H1 (cell line): ENCODE results near the gene CEP76. TPM values are rescaled to one million over a fixed set of nuclear protein-coding genes. Genes with fewer than 3 reads are reported as not detected.

Experiments
- CTCF ChIA-PET: fragments of 300-600 bp; sonication (Branson Sonifier 250); formaldehyde crosslinking; loops from one replicate; lab custom pipeline; 2021; ENCODE audit not compliant: partially characterized antibody; lab: Charles Lee
- POLR2A ChIA-PET: fragments of 300-600 bp; sonication (Branson Sonifier 250); formaldehyde crosslinking; loops from one replicate; lab custom pipeline; 2021; ENCODE audit warnings: inconsistent platforms; ENCODE audit not compliant: partially characterized antibody; lab: Charles Lee
- DNase-seq, 2 experiments: peaks; one replicate each; pipeline versions ENCODE4 v3.0.0 to v3.0.0-alpha.2; 2010 to 2022; ENCODE audit warnings: low spot score in 2 of 2, low read depth in 1 of 2, mixed read lengths in 1 of 2
- FAIRE-seq: peaks from 2 replicates; lab custom pipeline; 2011; peaks lifted over from hg19 to GRCh38; lab: Jason Lieb, UNC
- H2AFZ ChIP-seq: 2 replicates; pipeline ENCODE4 v1.8.1; 2012; ENCODE audit warnings: low read length, inconsistent platforms
- H2AK5ac ChIP-seq: 2 replicates; pipeline ENCODE4 v1.6.1; 2013; ENCODE audit warnings: low read depth, low read length
- H2BK120ac ChIP-seq: replicated peaks from 2 replicates; pipeline ENCODE3; 2013; ENCODE audit warnings: low read depth, low read length, inconsistent platforms
- H2BK12ac ChIP-seq: 2 replicates; pipeline ENCODE4 v1.6.1; 2013; ENCODE audit warnings: low read depth, low read length
- H2BK15ac ChIP-seq: 2 replicates; pipeline ENCODE4 v1.6.1; 2013; ENCODE audit warnings: low read length
- H2BK20ac ChIP-seq: 2 replicates; pipeline ENCODE4 v1.6.1; 2013; ENCODE audit warnings: low read length
- H2BK5ac ChIP-seq: 2 replicates; pipeline ENCODE4 v1.6.1; 2013; ENCODE audit warnings: low read depth, low read length
- H3K14ac ChIP-seq: 2 replicates; pipeline ENCODE4 v1.6.1; 2013; ENCODE audit warnings: inconsistent platforms; ENCODE audit not compliant: insufficient read length
- H3K18ac ChIP-seq: 2 replicates; pipeline ENCODE4 v1.6.1; 2013; ENCODE audit warnings: low read length; ENCODE audit errors: extremely low read depth
- H3K23ac ChIP-seq: 2 replicates; pipeline ENCODE4 v1.6.1; 2013; ENCODE audit warnings: inconsistent platforms; ENCODE audit not compliant: insufficient read length
- H3K23me2 ChIP-seq: 2 replicates; pipeline ENCODE4 v1.6.1; 2013; ENCODE audit warnings: low read depth, low read length
- H3K27ac ChIP-seq: 2 replicates; pipeline ENCODE4 v1.6.1; 2011; ENCODE audit warnings: low read depth, low read length, inconsistent platforms
- H3K27me3 ChIP-seq, 4 experiments: replicated peaks in 1 of 4; 1 replicate in 1 of 4; 2 replicates in 3 of 4; pipeline versions ENCODE4 v1.6.1 to v1.8.1; 2011 to 2013; ENCODE audit warnings: low read length in 3 of 4, mild to moderate bottlenecking in 3 of 4, inconsistent platforms in 2 of 4, mixed read lengths in 2 of 4, moderate library complexity in 1 of 4; ENCODE audit not compliant: control insufficient read depth in 3 of 4, insufficient read depth in 3 of 4; ENCODE audit errors: extremely low read depth in 1 of 4
- H3K36me3 ChIP-seq, 4 experiments: 2 replicates each; pipeline versions ENCODE4 v1.6.1 to v1.8.1; 2011 to 2013; ENCODE audit warnings: mild to moderate bottlenecking in 4 of 4, low read length in 3 of 4, moderate library complexity in 2 of 4, control low read depth in 1 of 4, inconsistent platforms in 1 of 4; ENCODE audit not compliant: insufficient read depth in 4 of 4, control insufficient read depth in 2 of 4
- H3K4ac ChIP-seq: replicated peaks from 2 replicates; pipeline ENCODE3; 2013; ENCODE audit warnings: low read length, low read depth, mixed read lengths, inconsistent platforms; ENCODE audit not compliant: insufficient read length
- H3K4me1 ChIP-seq, 4 experiments: replicated peaks in 1 of 4; 1 replicate in 1 of 4; 2 replicates in 3 of 4; pipeline versions ENCODE4 v1.6.1 to v1.8.1; 2011 to 2013; ENCODE audit warnings: low read length in 3 of 4, inconsistent platforms in 2 of 4, mixed read lengths in 1 of 4; ENCODE audit not compliant: insufficient read depth in 4 of 4, control insufficient read depth in 3 of 4
- H3K4me2 ChIP-seq, 2 experiments: 2 replicates each; pipeline versions ENCODE4 v1.6.1 to v1.8.1; 2011 to 2013; ENCODE audit warnings: low read depth in 2 of 2, low read length in 2 of 2, control low read depth in 1 of 2, inconsistent platforms in 1 of 2, mild to moderate bottlenecking in 1 of 2; ENCODE audit not compliant: insufficient read depth in 1 of 2
- H3K4me3 ChIP-seq, 4 experiments: fragments of 200-600, 300-600 bp in 1 of 4; sonication (generic), shearing (Covaris generic), sonication (Bioruptor Twin) in 1 of 4; 2 replicates each; pipeline versions ENCODE4 v1.5.1 to v1.8.1; 2011 to 2016; ENCODE audit warnings: low read length in 4 of 4, low read depth in 3 of 4, control low read depth in 2 of 4, inconsistent platforms in 2 of 4, mild to moderate bottlenecking in 2 of 4, mixed read lengths in 1 of 4, moderate library complexity in 1 of 4; ENCODE audit not compliant: insufficient read depth in 2 of 4; ENCODE audit errors: extremely low read depth in 1 of 4
- H3K56ac ChIP-seq: replicated peaks from 2 replicates; pipeline ENCODE3; 2013; ENCODE audit warnings: low read depth, mild to moderate bottlenecking, mixed read lengths, low read length, inconsistent platforms; ENCODE audit not compliant: insufficient read length
- H3K79me1 ChIP-seq: 2 replicates; pipeline ENCODE4 v1.6.1; 2013; ENCODE audit warnings: low read depth, low read length, control low read depth
- H3K79me2 ChIP-seq, 2 experiments: 2 replicates each; pipeline versions ENCODE4 v1.6.1 to v1.8.1; 2012 to 2013; ENCODE audit warnings: low read length in 2 of 2, mild to moderate bottlenecking in 2 of 2, inconsistent platforms in 1 of 2; ENCODE audit not compliant: insufficient read depth in 2 of 2, control insufficient read depth in 1 of 2
- H3K9ac ChIP-seq, 4 experiments: replicated peaks in 1 of 4; 1 replicate in 1 of 4; 2 replicates in 3 of 4; pipeline versions ENCODE4 v1.6.1 to v1.8.1; 2011 to 2013; ENCODE audit warnings: low read depth in 3 of 4, low read length in 3 of 4, control low read depth in 2 of 4, mild to moderate bottlenecking in 2 of 4, moderate library complexity in 2 of 4, inconsistent platforms in 1 of 4; ENCODE audit errors: extremely low read depth in 1 of 4
- H3K9me3 ChIP-seq, 2 experiments: 2 replicates each; pipeline versions ENCODE4 v1.6.1 to v1.8.1; 2012 to 2013; ENCODE audit warnings: mild to moderate bottlenecking in 2 of 2, moderate library complexity in 2 of 2, control low read depth in 1 of 2, inconsistent platforms in 1 of 2, low read depth in 1 of 2, low read length in 1 of 2, mixed read lengths in 1 of 2; ENCODE audit not compliant: insufficient read depth in 2 of 2
- H4K20me1 ChIP-seq, 2 experiments: replicated peaks in 1 of 2; 2 replicates each; pipeline versions ENCODE3 to v1.8.1; 2011 to 2013; ENCODE audit warnings: inconsistent platforms in 2 of 2, low read length in 2 of 2, mild to moderate bottlenecking in 1 of 2; ENCODE audit not compliant: insufficient read depth in 2 of 2, control insufficient read depth in 1 of 2
- H4K5ac ChIP-seq: 2 replicates; pipeline ENCODE4 v1.6.1; 2013; ENCODE audit warnings: low read length, low read depth, mixed read lengths, inconsistent platforms; ENCODE audit not compliant: insufficient read length
- H4K8ac ChIP-seq: 2 replicates; pipeline ENCODE4 v1.8.0; 2013; ENCODE audit warnings: mild to moderate bottlenecking, moderate library complexity, low read length, inconsistent platforms; ENCODE audit not compliant: insufficient read depth; ENCODE audit errors: extremely low read depth
- H4K91ac ChIP-seq: replicated peaks from 2 replicates; pipeline ENCODE3; 2013; ENCODE audit warnings: low read length, mixed read lengths, inconsistent platforms; ENCODE audit not compliant: insufficient read length
- ASH2L ChIP-seq: fragments of 200-600, 300-600 bp; sonication (generic); IDR thresholded peaks from one replicate; pipeline ENCODE4 v1.7.1; 2017; ENCODE audit warnings: low read length
- BACH1 ChIP-seq: IDR thresholded peaks from 2 replicates; pipeline ENCODE4 v1.6.1; 2012; ENCODE audit warnings: low read length, improper control_type of control experiment
- BCL11A ChIP-seq, 2 experiments: IDR thresholded peaks; one replicate each; pipeline ENCODE4 v1.6.1; 2011; ENCODE audit warnings: low read depth in 2 of 2, low read length in 2 of 2, mild to moderate bottlenecking in 2 of 2
- BRCA1 ChIP-seq: IDR thresholded peaks from 2 replicates; pipeline ENCODE4 v1.6.1; 2012; ENCODE audit warnings: low read depth, low read length, improper control_type of control experiment
- CBX8 ChIP-seq: fragments of 300-800, 300-1000 bp; sonication (generic); IDR thresholded peaks from 2 replicates; pipeline ENCODE4 v1.7.1; 2016; ENCODE audit warnings: low read depth, low read length, borderline replicate concordance
- HDAC6 ChIP-seq: IDR thresholded peaks from one replicate; pipeline ENCODE4 v1.7.1; 2012; ENCODE audit warnings: low read depth, mild to moderate bottlenecking, inconsistent platforms, low read length, moderate library complexity
- JUND ChIP-seq: IDR thresholded peaks from 2 replicates; pipeline ENCODE4 v1.6.1; 2011; ENCODE audit warnings: mild to moderate bottlenecking, improper control_type of control experiment, low read length
- RAD21 ChIP-seq, 2 experiments: IDR thresholded peaks in 1 of 2; conservative IDR thresholded peaks in 1 of 2; 2 replicates each; pipeline ENCODE4 v1.6.1; 2011; ENCODE audit warnings: low read depth in 2 of 2, low read length in 2 of 2, improper control_type of control experiment in 1 of 2, inconsistent platforms in 1 of 2, mild to moderate bottlenecking in 1 of 2, moderate library complexity in 1 of 2
- SIRT6 ChIP-seq: IDR thresholded peaks from one replicate; pipeline ENCODE4 v1.7.1; 2012; ENCODE audit warnings: low read length, inconsistent platforms
- SP4 ChIP-seq: IDR thresholded peaks from 2 replicates; pipeline ENCODE4 v1.6.1; 2012; ENCODE audit warnings: low read length, inconsistent platforms
- SRF ChIP-seq: IDR thresholded peaks from 2 replicates; pipeline ENCODE4 v1.6.1; 2011; ENCODE audit warnings: mild to moderate bottlenecking, low read depth, low read length, moderate library complexity
- TAF1 ChIP-seq: IDR thresholded peaks from 2 replicates; pipeline ENCODE4 v1.6.1; 2011; ENCODE audit warnings: mild to moderate bottlenecking, low read depth, low read length
- TBP ChIP-seq: IDR thresholded peaks from 2 replicates; pipeline ENCODE4 v1.6.1; 2011; ENCODE audit warnings: low read depth, low read length, improper control_type of control experiment
- WGBS, 2 experiments: shearing (Covaris generic) in 1 of 2; methylation state at CpG; one replicate each; pipeline versions ENCODE4 v1.1.6 to v1.1.7; 2013 to 2015; ENCODE audit warnings: low lambda C conversion rate in 2 of 2, mixed read lengths in 2 of 2, inconsistent platforms in 1 of 2, low coverage in 1 of 2, missing lambda C conversion rate in 1 of 2; ENCODE audit not compliant: insufficient replicate concordance in 2 of 2, insufficient coverage in 1 of 2, insufficient read length in 1 of 2; ENCODE audit errors: extremely low coverage in 1 of 2, missing lambda C conversion rate in 1 of 2; 5-methylcytosine and 5-hydroxymethylcytosine counted together
- polyA plus RNA-seq, 7 experiments: library from polyadenylated mRNA; depleted of rRNA in 3 of 7; stranded (reverse) in 5 of 7; unstranded in 2 of 7; fragments of >200 nt in 5 of 7; fragments of 200-250 nt in 2 of 7; gene quantifications; 1 replicate in 5 of 7; 2 replicates in 1 of 7; 4 replicates in 1 of 7; pipeline versions ENCODE4 v1.2.1 to v1.2.3, GENCODE V29; 2011 to 2013; ENCODE audit warnings: missing spikeins in 2 of 7, mixed read lengths in 2 of 7
- total RNA-seq: library from RNA; stranded (reverse); fragmentation: NEBNext Ultra II Directional; extraction: Animal tissue kit (Norgen Biotek cat#: 25700); gene quantifications from 2 replicates; pipeline ENCODE4 v1.2.1, GENCODE V29; 2021
- TF ChIP-seq, protein P1 (sequence below): IDR thresholded peaks from 2 replicates; pipeline ENCODE4 v1.6.1; 2011; ENCODE audit warnings: low read depth, mild to moderate bottlenecking, low read length; ENCODE audit not compliant: insufficient read depth

The CEP76 gene
- total and polyA plus RNA-seq, 2 of the 8 experiments (the other 6 are each of a cell fraction or from before 2014, with no cell fraction given), result 9.0 to 18.1 TPM

DNA sequence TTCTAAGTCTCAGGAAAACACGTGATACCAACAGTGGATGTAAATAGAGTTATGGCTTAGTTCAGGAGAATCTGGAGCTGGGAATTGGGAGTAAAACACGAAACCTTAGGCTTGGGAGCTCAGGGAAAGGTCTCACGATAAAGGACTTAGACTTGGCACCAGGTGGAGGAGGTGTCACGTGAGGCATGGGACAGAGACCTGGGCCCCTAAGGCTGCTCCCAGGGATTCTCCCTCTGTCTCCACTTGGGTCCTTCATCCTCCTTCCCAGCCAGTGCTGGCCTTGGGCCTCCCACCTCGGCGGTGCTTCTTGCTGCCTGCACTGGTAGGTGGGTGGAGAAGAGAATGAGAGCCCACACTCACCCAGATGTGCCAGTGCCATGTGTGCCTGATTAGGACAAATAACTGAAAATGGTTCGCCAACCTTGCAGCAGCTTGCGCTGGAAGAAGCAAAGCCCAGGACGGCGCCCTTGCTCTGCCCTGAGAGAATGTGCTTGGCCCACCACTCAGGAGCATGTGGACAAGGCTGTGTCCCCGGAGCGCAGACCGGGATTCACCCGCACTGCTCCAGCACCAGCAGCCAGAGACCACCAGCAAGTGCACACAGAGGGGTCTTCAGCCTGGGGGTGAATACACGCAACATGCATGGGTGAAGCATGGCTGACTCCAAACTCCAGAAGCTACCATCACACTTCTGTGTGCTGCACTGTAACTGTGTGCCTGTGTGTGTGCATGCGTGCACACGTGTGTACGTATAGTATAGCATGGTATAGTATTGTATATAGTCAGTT is 48.4 kb upstream of the CEP76 start:
- Histone ChIP-seq H4K8ac (no peak overlapping the region), H3K23me2 (no peaks in the 10 kb centered on the region)
- POLR2A ChIA-PET, result no interaction called here

More for the DNA sequence above, 48.4 kb upstream of the CEP76 start:
- DNase-seq (no peak), FAIRE-seq (no peak)
- H3K27me3 ChIP-seq, result no peaks in the 10 kb centered on the region
- no peaks in the 10 kb centered on the region for H3K4me1 ChIP-seq
- no peak overlapping the region for H3K27ac ChIP-seq
- H3K4me3 ChIP-seq, result no peak overlapping the region
- no peak overlapping the region for H3K14ac ChIP-seq
- no peak overlapping the region for H4K5ac ChIP-seq
- no peaks in the 10 kb centered on the region for H3K79me2 ChIP-seq
- TF ChIP-seq JUND, result no peak
- TF ChIP-seq TBP, result no peak
- TF ChIP-seq BCL11A (IDR thresholded peaks at IDR 0.05; ENCODE audit: low read depth in 2 of 2, low read length in 2 of 2), result no peak
- TF ChIP-seq, protein P1, sequence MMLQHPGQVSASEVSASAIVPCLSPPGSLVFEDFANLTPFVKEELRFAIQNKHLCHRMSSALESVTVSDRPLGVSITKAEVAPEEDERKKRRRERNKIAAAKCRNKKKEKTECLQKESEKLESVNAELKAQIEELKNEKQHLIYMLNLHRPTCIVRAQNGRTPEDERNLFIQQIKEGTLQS, result no peak
- no peak for TF ChIP-seq ASH2L
- no peak for TF ChIP-seq HDAC6
- TF ChIP-seq TAF1, result no peak
- TF ChIP-seq RAD21 (IDR thresholded peaks at IDR 0.05 in 1 of 2, conservative IDR thresholded peaks at IDR 0.05 in 1 of 2; ENCODE audit: low read depth in 2 of 2, low read length in 2 of 2), result no peak
- no peak for TF ChIP-seq BACH1
- no peak for TF ChIP-seq SP4
- TF ChIP-seq SIRT6, result no peak
- TF ChIP-seq CBX8, result no peak
- TF ChIP-seq SRF, result no peak
- no peak for TF ChIP-seq BRCA1
- TF ChIP-seq, all 59 proteins: peak for 0
- no peak overlapping the region for H2BK5ac ChIP-seq
- WGBS, 2 experiments, result 91% methylated on average over 18 of the region's 18 CpGs; no CpG with 5 or more reads in 1 of the 2 experiments
- no peaks in the 10 kb centered on the region for H3K9me3 ChIP-seq
- no peak overlapping the region for H4K91ac ChIP-seq
- peaks cover 0 to 1% of the 10 kb centered on the region in 2 experiments for H4K20me1 ChIP-seq
- H2BK120ac ChIP-seq, result no peak overlapping the region
- H3K9ac ChIP-seq, result no peak overlapping the region; a peak in 1 of 7 replicates
- no peak overlapping the region for H2BK12ac ChIP-seq
- no peak overlapping the region for H3K4me2 ChIP-seq
- H3K79me1 ChIP-seq, result no peaks in the 10 kb centered on the region
- H3K23ac ChIP-seq, result no peak overlapping the region
- H2BK20ac ChIP-seq, result no peak overlapping the region
- no peak overlapping the region for H3K56ac ChIP-seq
- H2BK15ac ChIP-seq, result no peak overlapping the region
- H3K4ac ChIP-seq, result no peak overlapping the region
- no peak overlapping the region for H2AK5ac ChIP-seq
- no peak overlapping the region for H2AFZ ChIP-seq
- CTCF ChIA-PET, result interaction anchor here (1.0 to 1.8 kb wide), 4 partner anchors 20 to 183 kb away, joined by 3 to 9 read pairs (median 4); no protein-coding TSS in a partner anchor
- no peak overlapping the region for H3K18ac ChIP-seq
- H3K36me3 ChIP-seq, result no peaks in the 10 kb centered on the region
